GM12878 (cell line): Measurements from ENCODE around the gene IL1B. TPM values are rescaled to one million over a fixed set of nuclear protein-coding genes. Genes with fewer than 3 reads are reported as not detected.

Source experiments
- ATAC-seq: fragments of 200-7000 bp; cut with Tn5 transposase; 3 replicates; pipeline ENCODE4 v1.9.1; 2020; ENCODE audit warnings: mild to moderate bottlenecking, moderate library complexity
- BruUV-seq: library from RNA; stranded (reverse); fragments of 400-500 nt; replicated peaks from 2 replicates; lab custom pipeline; 2021; lab: Mats Ljungman, UMichigan
- CTCF ChIA-PET: fragments of 300-600 bp; sonication (Branson Sonifier 250); formaldehyde crosslinking; extraction: SDS; loops from one replicate; lab custom pipeline; 2021; ENCODE audit warnings: inconsistent platforms; lab: Yijun Ruan, JAX
- POLR2A ChIA-PET: fragments of 350-600 bp; formaldehyde crosslinking; extraction: SDS; loops from one replicate; lab custom pipeline; 2021; ENCODE audit warnings: inconsistent platforms; lab: Charles Lee
- RAD21 ChIA-PET: fragments of 300-600 bp; sonication (Branson Sonifier 250); formaldehyde crosslinking; loops from one replicate; lab custom pipeline; 2023; ENCODE audit warnings: antibody characterized with exemption; ENCODE audit not compliant: unreplicated experiment; lab: Charles Lee
- SMC1A ChIA-PET: fragments of 300-600 bp; sonication (Branson Sonifier 250); formaldehyde crosslinking; loops from one replicate; lab custom pipeline; 2023; ENCODE audit not compliant: unreplicated experiment, uncharacterized antibody; lab: Charles Lee
- DNase-seq: peaks from one replicate; pipeline ENCODE4 v3.0.0-alpha.2; 2011; ENCODE audit warnings: low read depth, low spot score
- FAIRE-seq: peaks from 3 replicates; lab custom pipeline; 2011; peaks lifted over from hg19 to GRCh38; lab: Jason Lieb, UNC
- H2AFZ ChIP-seq: 2 replicates; pipeline ENCODE4 v1.6.0; 2011; ENCODE audit warnings: low read depth, low read length, control low read depth; ENCODE audit not compliant: control insufficient read depth
- H3K27ac ChIP-seq: 2 replicates; pipeline ENCODE4 v1.5.1; 2011; ENCODE audit warnings: control low read depth; ENCODE audit not compliant: control insufficient read depth, insufficient read depth
- H3K27me3 ChIP-seq, 2 experiments: replicated peaks in 1 of 2; 2 replicates each; pipeline versions ENCODE4 v1.6.0 to v1.6.1; 2011; ENCODE audit warnings: low read length in 1 of 2; ENCODE audit not compliant: control insufficient read depth in 2 of 2, insufficient read depth in 2 of 2
- H3K36me3 ChIP-seq, 2 experiments: 2 replicates each; pipeline ENCODE4 v1.5.1; 2011; ENCODE audit warnings: low read length in 1 of 2; ENCODE audit not compliant: control insufficient read depth in 2 of 2, insufficient read depth in 2 of 2
- H3K4me1 ChIP-seq: 2 replicates; pipeline ENCODE4 v1.6.1; 2011; ENCODE audit warnings: mild to moderate bottlenecking, low read length, moderate library complexity, mixed read lengths; ENCODE audit not compliant: control insufficient read depth, insufficient read depth
- H3K4me2 ChIP-seq: 2 replicates; pipeline ENCODE4 v1.6.0; 2011; ENCODE audit warnings: control low read depth; ENCODE audit not compliant: control insufficient read depth, insufficient read depth
- H3K4me3 ChIP-seq: fragments of 200-600 bp; sonication (generic); 2 replicates; pipeline ENCODE4 v1.5.1; 2016
- H3K79me2 ChIP-seq: 2 replicates; pipeline ENCODE4 v1.6.0; 2011; ENCODE audit warnings: low read length; ENCODE audit not compliant: control insufficient read depth, insufficient read depth
- H3K9ac ChIP-seq: 2 replicates; pipeline ENCODE4 v1.8.0; 2011; ENCODE audit warnings: low read length, control low read depth, mixed read lengths; ENCODE audit not compliant: control insufficient read depth, insufficient read depth
- H3K9me3 ChIP-seq: replicated peaks from 3 replicates; pipeline ENCODE4 v1.5.1; 2011; ENCODE audit warnings: mild to moderate bottlenecking, low read length; ENCODE audit not compliant: control insufficient read depth, insufficient read depth
- H4K20me1 ChIP-seq: 2 replicates; pipeline ENCODE4 v1.6.0; 2011; ENCODE audit not compliant: control insufficient read depth, insufficient read depth
- NBN ChIP-seq: fragments of 450-650 bp; IDR thresholded peaks from 2 replicates; pipeline ENCODE4 v1.6.1; 2016
- NRF1 ChIP-seq: conservative IDR thresholded peaks from 2 replicates; pipeline ENCODE4 v1.6.1; 2011; ENCODE audit warnings: mild to moderate bottlenecking, low read depth, low read length, improper control_type of control experiment
- PAX5 ChIP-seq: IDR thresholded peaks from 2 replicates; pipeline ENCODE4 v1.6.1; 2011; ENCODE audit warnings: low read depth, low read length, borderline replicate concordance
- POLR2AphosphoS2 ChIP-seq: IDR thresholded peaks from 2 replicates; pipeline ENCODE4 v1.6.1; 2011; ENCODE audit warnings: low read depth, mild to moderate bottlenecking, low read length, improper control_type of control experiment, moderate library complexity
- RB1 ChIP-seq: fragments of 450-650 bp; formaldehyde crosslinking; IDR thresholded peaks from 2 replicates; pipeline ENCODE4 v1.6.1; 2017; ENCODE audit warnings: mild to moderate bottlenecking, borderline replicate concordance
- RCOR1 ChIP-seq: conservative IDR thresholded peaks from 2 replicates; pipeline ENCODE4 v1.6.1; 2012; ENCODE audit warnings: low read depth, low read length, improper control_type of control experiment
- SIX5 ChIP-seq: IDR thresholded peaks from 2 replicates; pipeline ENCODE4 v1.6.1; 2011; ENCODE audit warnings: mild to moderate bottlenecking, low read depth, low read length, moderate library complexity; ENCODE audit not compliant: severe bottlenecking
- SUPT20H ChIP-seq: IDR thresholded peaks from 2 replicates; pipeline ENCODE4 v1.6.1; 2011; ENCODE audit warnings: low read depth, mild to moderate bottlenecking, low read length, moderate library complexity, borderline replicate concordance; ENCODE audit not compliant: control insufficient read depth
- WGBS: methylation state at CpG from one replicate; pipeline ENCODE4 v1.1.6; 2016; ENCODE audit warnings: low lambda C conversion rate; ENCODE audit not compliant: insufficient replicate concordance, insufficient coverage; ENCODE audit errors: missing lambda C conversion rate; 5-methylcytosine and 5-hydroxymethylcytosine counted together
- in situ Hi-C: fragments of 300-500 bp; cut with MboI; formaldehyde crosslinking; loops from 9 replicates; pipeline ENCODE4 v1.14.3; 2018; ENCODE audit warnings: mixed read lengths
- intact Hi-C: fragments of 100-400 bp; cut with micrococcal nuclease; formaldehyde crosslinking; loops from one replicate; pipeline ENCODE4 v1.14.2; 2022; ENCODE audit not compliant: unreplicated experiment
- polyA plus RNA-seq, 11 experiments: library from polyadenylated mRNA; depleted of rRNA in 4 of 11; unstranded in 6 of 11; stranded (reverse) in 5 of 11; fragments of >200 nt; fragmentation: Nextera tagmentation in 4 of 11; fragmentation: Illumina TruSeq in 1 of 11; extraction: Ambion mirVana in 4 of 11; extraction: Trizol in 1 of 11; gene quantifications; 1 replicate in 1 of 11; 2 replicates in 10 of 11; pipeline versions ENCODE4 v1.2.1 to v1.2.3, GENCODE V29; 2011 to 2016; ENCODE audit warnings: inconsistent platforms in 2 of 11, missing spikeins in 2 of 11, low read depth in 1 of 11
- total RNA-seq, 4 experiments: library from RNA; depleted of rRNA in 3 of 4; stranded (reverse); fragments of >200 nt in 3 of 4; fragmentation: Illumina TruSeq in 1 of 4; extraction: Trizol in 1 of 4; gene quantifications; 2 replicates each; pipeline versions ENCODE4 v1.2.1 to v1.2.3, GENCODE V29; 2013 to 2021
- TF ChIP-seq, protein P1 (sequence below): fragments of 450-650 bp; formaldehyde crosslinking; IDR thresholded peaks from 2 replicates; pipeline ENCODE4 v1.4.0; 2022; ENCODE audit warnings: mild to moderate bottlenecking, moderate library complexity
- TF ChIP-seq, protein P2 (sequence below), 3 experiments: IDR thresholded peaks in 2 of 3; conservative IDR thresholded peaks in 1 of 3; 2 replicates each; pipeline ENCODE4 v1.5.1; 2011; ENCODE audit warnings: low read depth in 3 of 3, low read length in 3 of 3, mild to moderate bottlenecking in 3 of 3, control low read depth in 2 of 3, moderate library complexity in 2 of 3, inconsistent platforms in 1 of 3, mixed read lengths in 1 of 3; ENCODE audit not compliant: control insufficient read depth in 2 of 3, insufficient read depth in 1 of 3; ENCODE audit errors: extremely low read depth in 1 of 3

IL1B gene
- total and polyA plus RNA-seq, 10 of the 15 experiments (the other 5 are each of a cell fraction or from before 2014, with no cell fraction given) = 0.20 to 1.6 (median 0.84) TPM

DNA sequence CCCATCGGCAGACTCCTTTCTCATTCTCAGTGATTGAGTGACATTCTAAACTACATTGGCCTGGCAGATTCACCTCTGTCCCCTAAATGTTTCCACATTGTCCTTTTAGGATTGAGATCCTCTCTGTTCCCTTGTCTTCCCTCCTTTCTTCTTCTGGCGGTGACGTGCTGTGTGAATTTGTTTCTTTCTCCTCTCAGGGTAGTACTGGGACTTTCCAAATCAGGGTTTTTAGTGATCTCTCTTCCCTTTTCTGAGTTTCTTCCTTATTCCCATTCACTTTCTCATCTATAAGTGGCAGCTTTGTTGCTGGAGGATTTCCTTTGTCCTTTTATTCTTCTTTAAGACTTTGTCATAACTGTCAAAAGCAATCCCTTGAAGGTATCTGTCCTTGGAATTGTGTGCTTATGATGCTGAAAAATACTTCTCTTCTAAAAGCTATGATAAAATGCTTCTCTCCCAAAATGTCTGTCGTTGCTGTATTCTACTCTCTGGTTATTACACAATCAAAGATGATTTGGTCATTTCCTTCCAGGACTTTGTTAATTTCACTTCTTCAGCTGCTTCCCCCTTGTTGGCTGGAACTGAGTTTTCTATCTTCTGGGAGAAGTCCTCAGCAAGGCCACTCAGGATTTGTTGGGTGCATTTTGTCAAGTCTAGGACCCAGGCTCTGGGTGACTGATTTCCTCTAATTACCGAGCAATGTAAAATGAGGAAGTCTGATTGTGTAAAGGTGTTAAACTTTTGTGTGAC is 4.9 kb upstream of the IL1B start (continued):
- TF ChIP-seq, protein P1, sequence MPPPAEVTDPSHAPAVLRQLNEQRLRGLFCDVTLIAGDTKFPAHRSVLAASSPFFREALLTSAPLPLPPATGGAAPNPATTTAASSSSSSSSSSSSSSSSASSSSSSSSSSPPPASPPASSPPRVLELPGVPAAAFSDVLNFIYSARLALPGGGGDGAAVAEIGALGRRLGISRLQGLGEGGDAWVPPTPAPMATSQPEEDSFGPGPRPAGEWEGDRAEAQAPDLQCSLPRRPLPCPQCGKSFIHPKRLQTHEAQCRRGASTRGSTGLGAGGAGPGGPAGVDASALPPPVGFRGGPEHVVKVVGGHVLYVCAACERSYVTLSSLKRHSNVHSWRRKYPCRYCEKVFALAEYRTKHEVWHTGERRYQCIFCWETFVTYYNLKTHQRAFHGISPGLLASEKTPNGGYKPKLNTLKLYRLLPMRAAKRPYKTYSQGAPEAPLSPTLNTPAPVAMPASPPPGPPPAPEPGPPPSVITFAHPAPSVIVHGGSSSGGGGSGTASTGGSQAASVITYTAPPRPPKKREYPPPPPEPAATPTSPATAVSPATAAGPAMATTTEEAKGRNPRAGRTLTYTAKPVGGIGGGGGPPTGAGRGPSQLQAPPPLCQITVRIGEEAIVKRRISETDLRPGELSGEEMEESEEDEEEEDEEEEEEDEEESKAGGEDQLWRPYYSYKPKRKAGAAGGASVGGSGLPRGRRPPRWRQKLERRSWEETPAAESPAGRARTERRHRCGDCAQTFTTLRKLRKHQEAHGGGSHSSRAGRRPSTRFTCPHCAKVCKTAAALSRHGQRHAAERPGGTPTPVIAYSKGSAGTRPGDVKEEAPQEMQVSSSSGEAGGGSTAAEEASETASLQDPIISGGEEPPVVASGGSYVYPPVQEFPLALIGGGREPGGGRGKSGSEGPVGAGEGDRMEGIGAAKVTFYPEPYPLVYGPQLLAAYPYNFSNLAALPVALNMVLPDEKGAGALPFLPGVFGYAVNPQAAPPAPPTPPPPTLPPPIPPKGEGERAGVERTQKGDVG (CRISPR knock-in tag) = no peak
- TF ChIP-seq, all 136 proteins: peak for 25

DNA sequence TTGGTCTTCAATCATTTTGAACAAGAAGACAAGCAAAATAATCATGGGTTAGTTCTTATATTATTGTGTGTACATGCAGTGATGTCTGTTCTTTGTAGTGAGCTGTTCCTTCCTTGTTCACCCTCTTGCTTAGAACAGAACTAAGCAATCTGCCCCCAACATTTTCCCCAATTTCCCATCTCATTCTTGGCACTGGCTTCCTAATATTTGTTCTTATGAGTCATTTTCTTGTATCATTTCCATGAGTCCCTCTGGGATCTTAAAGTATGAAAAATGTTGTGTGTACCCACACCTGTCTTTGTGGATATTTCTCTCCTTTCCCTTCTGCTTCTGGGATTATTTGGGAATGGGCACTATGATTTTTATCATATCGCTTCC is 3.5 kb upstream of the IL1B start:
- no peak overlapping the region for H3K9ac ChIP-seq

More for the DNA sequence above, 3.5 kb upstream of the IL1B start:
- 92% methylated on average over 1 of the region's 1 CpG for WGBS
- ChIA-PET CTCF (interaction anchor here (1.2 to 1.6 kb wide), 2 partner anchors 39 to 45 kb away, joined by 3 to 5 read pairs; no protein-coding TSS in a partner anchor), POLR2A (no interaction called here), RAD21 (interaction anchor here (1.0 to 2.4 kb wide), 2 partner anchors 88 to 90 kb away, joined by 3 to 7 read pairs; no protein-coding TSS in a partner anchor), SMC1A (interaction anchor here (1.0 to 1.6 kb wide), 7 partner anchors 13 to 50 kb away, joined by 3 to 6 read pairs (median 3); no protein-coding TSS in a partner anchor)
- FAIRE-seq (no peak), DNase-seq (no peak), ATAC-seq (no peak)
- Histone ChIP-seq H4K20me1 (no peaks in the 10 kb centered on the region), H3K36me3 (no peaks in the 10 kb centered on the region), H2AFZ (no peak overlapping the region), H3K4me2 (no peak overlapping the region), H3K4me3 (no peak overlapping the region), H3K27ac (no peak overlapping the region), H3K27me3 (no peaks in the 10 kb centered on the region), H3K9me3 (no peaks in the 10 kb centered on the region), H3K79me2 (no peaks in the 10 kb centered on the region), H3K4me1 (peaks cover 36% of the 10 kb centered on the region)
- no peak for TF ChIP-seq NBN
- TF ChIP-seq PAX5 = no peak
- TF ChIP-seq NRF1 = no peak
- no peak for TF ChIP-seq POLR2AphosphoS2
- TF ChIP-seq SIX5 = no peak
- TF ChIP-seq, protein P2, sequence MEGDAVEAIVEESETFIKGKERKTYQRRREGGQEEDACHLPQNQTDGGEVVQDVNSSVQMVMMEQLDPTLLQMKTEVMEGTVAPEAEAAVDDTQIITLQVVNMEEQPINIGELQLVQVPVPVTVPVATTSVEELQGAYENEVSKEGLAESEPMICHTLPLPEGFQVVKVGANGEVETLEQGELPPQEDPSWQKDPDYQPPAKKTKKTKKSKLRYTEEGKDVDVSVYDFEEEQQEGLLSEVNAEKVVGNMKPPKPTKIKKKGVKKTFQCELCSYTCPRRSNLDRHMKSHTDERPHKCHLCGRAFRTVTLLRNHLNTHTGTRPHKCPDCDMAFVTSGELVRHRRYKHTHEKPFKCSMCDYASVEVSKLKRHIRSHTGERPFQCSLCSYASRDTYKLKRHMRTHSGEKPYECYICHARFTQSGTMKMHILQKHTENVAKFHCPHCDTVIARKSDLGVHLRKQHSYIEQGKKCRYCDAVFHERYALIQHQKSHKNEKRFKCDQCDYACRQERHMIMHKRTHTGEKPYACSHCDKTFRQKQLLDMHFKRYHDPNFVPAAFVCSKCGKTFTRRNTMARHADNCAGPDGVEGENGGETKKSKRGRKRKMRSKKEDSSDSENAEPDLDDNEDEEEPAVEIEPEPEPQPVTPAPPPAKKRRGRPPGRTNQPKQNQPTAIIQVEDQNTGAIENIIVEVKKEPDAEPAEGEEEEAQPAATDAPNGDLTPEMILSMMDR (IDR thresholded peaks at IDR 0.05 in 2 of 3, conservative IDR thresholded peaks at IDR 0.05 in 1 of 3; ENCODE audit: control insufficient read depth in 2 of 3, extremely low read depth in 1 of 3, insufficient read depth in 1 of 3, low read depth in 3 of 3, low read length in 3 of 3) = no peak
- no peak for TF ChIP-seq SUPT20H
- no peak for TF ChIP-seq RCOR1
- no peak for TF ChIP-seq RB1
- intact Hi-C loops (loop anchor here (2.0 kb wide), 1 partner anchor 41 kb away; no protein-coding TSS in a partner anchor), in situ Hi-C loops (no loop called here)
- no TSS peak for BruUV-seq
